Subcutaneous adipose tissue (tissue), 4 donors: ENCODE results near the gene GNAQ. TPM values are rescaled to one million over a fixed set of nuclear protein-coding genes. Genes with fewer than 3 reads are reported as not detected.

Source experiments
- total RNA-seq, 4 donors: library from RNA; depleted of rRNA; stranded (reverse); fragments of >200 nt; gene quantifications; one replicate each; pipeline ENCODE4 v1.1.0, GENCODE V29; 2016
- TF ChIP-seq, protein P1 (sequence below): fragments of 450-650 bp; IDR thresholded peaks from one replicate; pipeline ENCODE4 v1.5.1; 2016; ENCODE audit warnings: low read depth, mild to moderate bottlenecking, control low read depth, antibody characterized with exemption, moderate library complexity

GNAQ gene
- total RNA-seq, 4 donors from 2014 or later = 41.8 to 100 (median 45.5) TPM

DNA sequence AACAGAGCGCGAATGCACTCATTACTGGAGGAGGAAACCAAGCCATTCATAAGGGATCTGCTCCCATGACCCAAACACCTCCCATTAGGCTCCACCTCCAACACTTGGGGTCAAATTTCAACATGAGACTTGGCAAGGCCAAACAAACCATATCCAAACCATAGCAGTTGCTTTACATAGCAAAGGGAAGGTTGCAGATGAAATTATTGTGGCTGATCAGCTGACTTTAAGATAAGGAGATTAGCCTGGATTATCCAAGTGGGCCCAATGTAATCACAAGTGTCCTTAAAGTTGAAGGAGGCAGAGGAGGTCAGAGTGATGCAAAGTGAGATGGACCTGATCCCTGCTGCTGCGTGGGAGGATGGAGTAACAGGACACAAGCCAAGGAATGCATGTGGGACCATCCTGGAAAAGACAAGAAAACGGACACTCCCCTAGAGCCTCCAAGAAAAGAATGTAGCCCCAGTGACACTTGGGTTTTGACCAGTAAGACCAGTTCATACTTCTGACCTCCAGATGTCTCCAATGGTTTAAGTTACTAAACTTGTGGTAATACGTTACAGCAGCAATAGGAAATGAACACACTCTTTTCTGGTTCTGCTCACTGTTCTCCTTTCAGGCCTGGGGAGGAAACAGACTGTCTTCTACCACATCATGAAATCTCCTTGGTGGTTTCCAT is 167.3 kb downstream of the GNAQ start:
- TF ChIP-seq, protein P1, sequence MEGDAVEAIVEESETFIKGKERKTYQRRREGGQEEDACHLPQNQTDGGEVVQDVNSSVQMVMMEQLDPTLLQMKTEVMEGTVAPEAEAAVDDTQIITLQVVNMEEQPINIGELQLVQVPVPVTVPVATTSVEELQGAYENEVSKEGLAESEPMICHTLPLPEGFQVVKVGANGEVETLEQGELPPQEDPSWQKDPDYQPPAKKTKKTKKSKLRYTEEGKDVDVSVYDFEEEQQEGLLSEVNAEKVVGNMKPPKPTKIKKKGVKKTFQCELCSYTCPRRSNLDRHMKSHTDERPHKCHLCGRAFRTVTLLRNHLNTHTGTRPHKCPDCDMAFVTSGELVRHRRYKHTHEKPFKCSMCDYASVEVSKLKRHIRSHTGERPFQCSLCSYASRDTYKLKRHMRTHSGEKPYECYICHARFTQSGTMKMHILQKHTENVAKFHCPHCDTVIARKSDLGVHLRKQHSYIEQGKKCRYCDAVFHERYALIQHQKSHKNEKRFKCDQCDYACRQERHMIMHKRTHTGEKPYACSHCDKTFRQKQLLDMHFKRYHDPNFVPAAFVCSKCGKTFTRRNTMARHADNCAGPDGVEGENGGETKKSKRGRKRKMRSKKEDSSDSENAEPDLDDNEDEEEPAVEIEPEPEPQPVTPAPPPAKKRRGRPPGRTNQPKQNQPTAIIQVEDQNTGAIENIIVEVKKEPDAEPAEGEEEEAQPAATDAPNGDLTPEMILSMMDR = no peak

DNA sequence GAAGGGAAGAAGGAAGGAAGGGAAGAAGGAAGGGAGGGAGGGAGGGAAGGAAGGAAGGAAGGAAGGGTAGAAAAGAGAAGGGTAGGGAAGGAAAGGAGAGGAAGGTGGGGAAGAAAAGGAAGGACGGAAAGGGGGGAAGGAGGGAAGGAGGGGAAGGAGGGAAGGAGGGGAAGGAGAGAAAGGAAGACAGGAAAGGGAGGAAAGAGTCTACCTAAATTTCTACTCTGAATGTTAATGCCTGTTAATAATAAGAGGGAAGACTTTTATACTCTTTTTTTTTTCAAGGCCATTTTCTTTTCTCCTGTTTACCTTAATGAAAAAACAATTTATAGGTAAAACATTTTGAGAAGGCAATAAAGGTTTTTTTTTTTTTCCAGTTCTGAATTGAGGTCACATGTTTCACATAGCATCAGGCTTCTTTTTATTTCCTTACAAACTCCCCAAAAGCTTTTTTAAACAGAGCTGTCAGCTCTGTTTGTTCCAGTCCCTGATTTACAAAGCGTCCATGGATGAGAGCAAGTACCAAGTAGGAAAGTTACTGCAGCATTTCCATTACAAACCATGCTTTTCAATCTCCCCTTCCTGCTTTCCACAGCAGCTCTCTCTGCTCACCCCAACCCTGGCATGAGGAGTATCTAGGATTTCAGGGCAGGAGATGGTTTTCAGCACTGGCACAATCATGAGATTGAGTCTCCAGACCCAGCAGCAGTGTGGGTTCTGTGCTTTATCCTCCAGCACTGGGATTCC is 173.9 kb downstream of the GNAQ start:
- TF ChIP-seq, protein P1 = no peak

DNA sequence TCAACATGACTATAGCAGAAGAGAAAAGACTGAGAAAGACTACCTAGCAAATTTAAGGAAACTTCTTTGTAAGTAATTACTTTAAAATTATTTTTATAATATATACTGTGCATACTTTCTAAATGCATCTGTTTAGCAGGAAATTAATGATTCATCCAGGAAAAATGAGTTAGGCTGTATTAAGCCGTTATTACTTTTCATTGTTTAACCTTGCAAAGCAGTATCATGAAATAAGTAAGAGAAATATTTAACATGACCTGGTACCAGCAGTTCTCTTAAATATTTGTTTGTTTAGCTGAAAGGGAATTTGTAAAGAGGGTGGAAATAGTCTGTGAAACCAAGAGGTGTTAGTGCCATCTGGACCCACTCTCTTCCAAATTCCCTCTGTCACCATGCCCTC is 175.0 kb downstream of the GNAQ start:
- TF ChIP-seq, protein P1 = no peak

DNA sequence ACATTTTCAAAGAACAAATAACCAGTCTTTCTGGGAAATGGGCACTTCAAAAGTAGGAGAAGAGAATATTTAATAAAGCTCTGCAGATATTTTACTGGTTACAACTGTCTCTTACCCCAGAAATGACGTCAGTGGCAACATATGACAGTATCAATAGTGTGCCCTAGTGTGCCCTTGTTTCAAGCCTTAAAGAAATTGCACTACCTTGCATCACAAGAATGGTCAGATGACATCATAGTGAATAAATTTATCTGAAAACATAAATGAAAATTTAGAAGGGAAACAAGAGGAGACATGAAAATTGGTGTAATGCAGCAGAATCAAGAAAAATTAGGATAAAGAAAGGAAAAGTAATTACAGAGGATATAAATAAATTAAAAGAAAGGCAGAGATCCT is 176.7 kb downstream of the GNAQ start:
- TF ChIP-seq, protein P1 = no peak

DNA sequence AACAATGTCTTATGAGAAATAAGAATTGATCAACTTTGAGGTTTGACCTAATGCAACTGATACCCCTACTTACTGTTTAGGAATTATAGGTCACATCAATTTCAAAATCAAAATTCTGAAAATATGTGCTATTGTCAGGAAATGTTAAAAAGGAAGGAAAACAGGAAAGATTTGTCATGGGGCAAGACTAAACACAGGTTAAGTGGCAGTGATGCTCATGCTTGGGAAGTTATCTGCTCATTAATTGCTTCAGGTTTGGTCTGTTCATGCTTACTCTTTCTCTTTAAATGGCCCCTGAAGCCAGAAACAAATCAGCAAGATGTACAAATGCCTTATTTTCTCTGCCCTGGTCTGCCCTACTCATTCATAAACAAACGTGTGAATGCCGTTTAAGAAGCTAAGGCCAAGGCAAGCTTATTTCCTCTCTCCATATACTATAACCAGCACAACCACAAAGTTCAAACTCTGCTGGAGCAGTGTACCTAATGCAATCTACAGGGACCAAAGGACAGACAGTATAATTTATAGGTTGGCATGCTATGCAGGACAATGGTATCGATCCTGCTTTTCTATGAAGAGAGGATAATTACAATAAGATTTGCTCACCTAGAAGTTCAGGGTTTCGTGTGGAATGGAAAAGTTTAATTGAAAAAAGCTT is 177.2 kb downstream of the GNAQ start:
- TF ChIP-seq, protein P1 = no peak

DNA sequence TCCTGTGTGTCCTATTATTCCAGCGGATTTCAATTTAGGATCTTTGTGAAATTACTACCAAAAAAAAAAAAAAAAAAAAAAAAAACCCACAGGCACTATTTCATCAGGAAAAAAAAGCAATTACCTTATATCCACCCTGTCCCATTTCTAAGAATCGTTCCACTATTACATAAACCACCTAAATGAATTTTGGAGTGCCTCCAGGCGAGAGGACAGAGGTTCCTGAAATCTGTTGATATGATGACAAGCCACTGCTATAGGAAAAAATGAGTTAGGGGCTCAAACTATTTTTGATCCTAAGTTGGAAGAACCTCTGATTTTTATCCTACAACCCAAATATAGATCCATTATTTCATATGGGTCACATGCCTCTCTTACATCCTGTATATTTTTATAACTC is 177.9 kb downstream of the GNAQ start:
- TF ChIP-seq, protein P1 = no peak
